Inflammatory macrophage treated with lipopolysaccharide for 1 hour (primary cell): ENCODE data around the gene ZNF503.

Source experiments
- DNase-seq, 2 donors: peaks; one replicate each; pipeline ENCODE4 v3.0.0-alpha.2; 2020 to 2022

The ZNF503 gene

DNA sequence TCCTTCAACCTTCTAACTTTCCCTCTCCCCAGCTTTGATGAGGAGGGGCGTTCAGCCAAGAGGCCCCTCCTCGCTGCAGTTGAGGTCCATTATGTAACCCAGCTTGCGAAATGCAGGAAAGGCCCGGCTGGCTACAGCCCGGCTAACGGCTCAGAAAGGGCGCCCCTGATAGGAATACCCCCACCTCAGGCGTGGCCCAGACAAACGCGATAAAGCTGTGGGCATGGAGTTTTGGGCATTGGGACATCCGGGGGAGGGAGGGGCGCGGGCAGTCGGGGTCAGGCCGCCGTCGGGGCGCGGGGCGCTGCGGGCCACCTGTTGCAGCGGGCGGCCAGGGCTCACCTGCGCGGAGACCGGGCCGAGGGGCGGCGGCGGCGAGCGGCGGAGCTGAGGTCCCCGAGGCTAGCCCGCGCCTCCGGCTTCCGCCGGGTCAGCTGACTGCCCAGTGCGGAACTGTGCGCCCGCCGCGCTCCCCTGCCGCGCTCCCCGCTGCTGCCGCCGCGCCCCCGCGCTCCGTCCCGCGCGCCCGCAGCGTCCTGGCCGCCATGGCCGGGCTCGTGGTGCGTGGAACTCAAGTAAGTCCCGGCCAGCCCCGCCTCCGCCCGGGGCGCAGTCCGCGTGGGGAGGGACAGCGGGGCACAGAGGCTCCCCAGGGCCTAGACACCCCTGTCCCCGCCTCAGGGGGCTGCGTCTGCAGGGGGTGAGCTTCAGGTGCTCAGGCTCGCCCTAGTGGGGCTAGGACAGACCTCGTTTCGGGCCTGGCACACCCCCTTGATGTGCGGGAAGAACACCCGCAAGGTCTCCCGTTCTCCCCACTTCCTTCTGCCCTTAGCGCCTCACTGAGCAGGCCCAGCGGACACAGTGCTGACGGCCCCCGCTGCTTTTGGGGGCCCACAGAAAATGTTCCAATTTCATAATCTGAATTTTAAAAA lies 29.9 kb upstream of the ZNF503 start, which contains the start of gene LRMDA:
TSS of gene LRMDA (plus strand) at position 445 of the 932 bp plus-strand sequence.
- DNase-seq = peak; percentile 64 to 80

- peak; percentile 57 to 67 for DNase-seq
Measured at GRCh38 chr10:75430000-75430763, 28.6 kb upstream of the ZNF503 start.

DNA sequence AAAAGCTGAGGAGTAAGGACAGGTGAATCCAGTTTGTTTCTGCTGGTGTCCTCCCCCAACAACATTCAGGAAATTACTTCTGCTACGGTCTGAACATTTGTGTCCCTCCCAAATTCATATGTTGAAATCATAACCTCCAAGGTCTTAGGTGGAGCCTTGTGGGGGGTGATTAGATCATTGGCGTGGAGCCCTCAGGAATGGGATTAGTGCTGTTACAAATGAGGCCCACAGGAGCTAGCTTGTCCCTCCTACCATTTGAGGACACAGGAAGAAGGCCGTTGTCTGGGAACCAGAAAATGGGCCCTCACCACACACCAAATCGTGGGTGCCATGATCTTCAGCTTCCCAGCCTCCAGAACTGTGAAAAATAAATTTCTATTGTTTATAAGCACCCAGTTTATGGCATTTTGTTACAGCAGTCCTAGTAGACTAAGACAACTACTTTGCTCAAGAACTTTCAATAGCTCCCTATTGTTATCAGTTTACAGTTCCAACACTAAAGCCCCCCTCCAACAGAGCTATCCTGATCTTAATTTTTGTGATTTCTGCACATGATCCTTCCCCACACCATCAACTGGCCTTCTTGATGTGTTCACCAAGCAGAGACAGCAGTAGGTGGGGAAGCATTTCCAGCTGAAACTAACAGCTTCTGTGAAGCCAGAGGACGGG lies 27.7 kb upstream of the ZNF503 start:
- no peak for DNase-seq

GRCh38 chr10:75428434-75429158 lies 27.0 kb upstream of the ZNF503 start:
- DNase-seq = peak; percentile 54 to 67

DNA sequence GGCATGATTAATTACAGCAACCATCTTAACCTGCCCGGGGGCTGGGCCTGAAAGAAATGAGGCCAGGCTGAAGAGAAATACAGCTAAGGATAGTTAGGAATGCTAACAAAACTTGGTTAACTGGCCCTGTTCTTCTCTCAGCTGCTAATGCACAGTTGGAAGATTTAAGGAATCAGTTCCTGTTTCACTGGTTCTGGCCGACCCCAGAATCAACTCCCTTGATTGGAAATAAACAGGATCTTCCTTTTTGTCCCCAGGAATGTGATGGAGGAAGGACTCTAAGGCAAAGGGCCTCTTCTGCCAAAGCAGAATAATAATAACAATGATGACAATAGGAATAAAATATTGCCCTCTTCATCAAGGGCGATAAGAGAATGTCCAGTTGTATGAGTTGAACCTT lies 26.4 kb upstream of the ZNF503 start:
- no peak for DNase-seq

- no peak for DNase-seq
Measured at GRCh38 chr10:75426880-75427279, 25.3 kb upstream of the ZNF503 start.

DNA sequence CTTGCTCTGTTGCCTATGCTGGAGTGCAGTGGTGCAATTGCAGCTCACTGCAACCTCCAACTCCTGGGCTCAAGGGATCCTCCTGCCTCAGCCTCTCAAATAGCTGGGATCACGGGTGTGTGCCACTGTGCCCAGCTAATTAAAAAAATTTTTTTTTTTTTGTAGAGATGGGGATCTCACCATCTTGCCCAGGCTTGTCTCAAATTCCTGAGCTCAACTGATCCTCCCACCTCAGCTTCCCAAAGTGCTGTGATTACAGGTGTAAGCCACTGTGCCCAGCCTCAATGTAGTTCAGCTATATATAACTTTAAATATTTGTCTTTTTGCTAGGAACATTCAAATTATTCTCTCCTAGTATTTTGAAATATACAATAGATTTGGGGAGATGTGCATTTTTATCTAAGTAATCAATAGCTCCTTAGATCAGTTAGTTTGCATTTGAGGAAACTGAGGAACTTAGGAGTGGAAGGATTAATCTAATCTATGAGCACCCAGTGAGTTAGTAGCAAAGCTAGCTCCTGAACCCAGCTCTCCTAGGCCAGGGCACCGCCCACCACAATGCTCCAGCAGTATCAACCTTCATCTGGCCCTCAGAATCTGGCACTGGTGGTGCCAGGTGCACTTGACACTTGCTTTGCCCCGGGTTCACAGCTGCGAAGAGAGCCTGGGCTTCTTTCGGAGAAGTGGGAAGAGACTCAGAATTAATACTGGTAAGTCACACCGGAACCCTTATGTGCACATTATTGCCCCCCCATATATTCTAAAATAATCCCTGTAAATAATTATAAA lies 23.9 kb upstream of the ZNF503 start:
- DNase-seq = no peak

- DNase-seq = no peak
Measured at GRCh38 chr10:75424571-75424970, 23.0 kb upstream of the ZNF503 start.

DNA sequence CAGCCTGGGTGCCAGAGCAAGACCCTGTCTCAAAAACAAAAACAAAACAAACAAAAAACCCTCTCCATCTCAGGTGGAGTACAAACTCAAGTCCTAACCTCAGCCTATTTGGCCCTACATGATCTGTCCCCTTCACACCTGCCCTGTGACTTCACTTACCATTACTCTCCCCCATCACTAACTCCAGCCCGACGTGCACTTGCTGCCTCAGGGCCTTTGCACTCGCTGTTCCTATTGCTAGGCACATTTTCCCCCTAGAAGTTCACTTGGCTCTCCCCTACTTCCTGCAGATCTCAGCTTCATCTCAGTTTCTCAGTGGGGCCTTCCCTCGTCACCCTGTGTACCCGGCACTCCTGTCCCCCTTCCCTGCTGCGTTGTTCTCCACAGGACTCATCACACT lies 21.3 kb upstream of the ZNF503 start:
- no peak for DNase-seq

GRCh38 chr10:75418712-75419111 lies 17.1 kb upstream of the ZNF503 start:
- no peak for DNase-seq

- no peak for DNase-seq
Measured at GRCh38 chr10:75418293-75418692, 16.7 kb upstream of the ZNF503 start.

DNA sequence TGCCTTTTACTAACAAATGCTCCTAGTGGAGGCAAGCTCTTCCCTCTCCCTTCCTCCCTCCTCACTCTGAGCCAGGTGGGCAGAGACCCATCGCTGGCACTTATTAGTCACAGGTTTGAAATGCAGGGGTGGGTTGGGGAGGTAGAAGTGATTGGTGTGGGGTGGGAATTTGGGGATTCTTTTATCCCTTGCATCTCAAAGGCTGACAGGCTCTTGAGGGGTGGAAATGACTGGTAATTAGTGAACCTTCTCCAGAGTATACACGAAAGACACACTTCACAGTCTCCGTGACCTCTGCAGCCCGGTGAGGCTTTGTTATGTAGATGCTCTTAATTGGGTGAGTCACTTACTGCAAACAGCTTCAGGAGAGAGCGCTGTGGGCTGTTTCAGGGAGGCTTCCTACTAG lies 16.0 kb upstream of the ZNF503 start:
- DNase-seq = no peak

GRCh38 chr10:75414527-75414926 lies 13.0 kb upstream of the ZNF503 start:
- no peak for DNase-seq

- DNase-seq = no peak
Measured at GRCh38 chr10:75410132-75411005, 8.8 kb upstream of the ZNF503 start.

DNA sequence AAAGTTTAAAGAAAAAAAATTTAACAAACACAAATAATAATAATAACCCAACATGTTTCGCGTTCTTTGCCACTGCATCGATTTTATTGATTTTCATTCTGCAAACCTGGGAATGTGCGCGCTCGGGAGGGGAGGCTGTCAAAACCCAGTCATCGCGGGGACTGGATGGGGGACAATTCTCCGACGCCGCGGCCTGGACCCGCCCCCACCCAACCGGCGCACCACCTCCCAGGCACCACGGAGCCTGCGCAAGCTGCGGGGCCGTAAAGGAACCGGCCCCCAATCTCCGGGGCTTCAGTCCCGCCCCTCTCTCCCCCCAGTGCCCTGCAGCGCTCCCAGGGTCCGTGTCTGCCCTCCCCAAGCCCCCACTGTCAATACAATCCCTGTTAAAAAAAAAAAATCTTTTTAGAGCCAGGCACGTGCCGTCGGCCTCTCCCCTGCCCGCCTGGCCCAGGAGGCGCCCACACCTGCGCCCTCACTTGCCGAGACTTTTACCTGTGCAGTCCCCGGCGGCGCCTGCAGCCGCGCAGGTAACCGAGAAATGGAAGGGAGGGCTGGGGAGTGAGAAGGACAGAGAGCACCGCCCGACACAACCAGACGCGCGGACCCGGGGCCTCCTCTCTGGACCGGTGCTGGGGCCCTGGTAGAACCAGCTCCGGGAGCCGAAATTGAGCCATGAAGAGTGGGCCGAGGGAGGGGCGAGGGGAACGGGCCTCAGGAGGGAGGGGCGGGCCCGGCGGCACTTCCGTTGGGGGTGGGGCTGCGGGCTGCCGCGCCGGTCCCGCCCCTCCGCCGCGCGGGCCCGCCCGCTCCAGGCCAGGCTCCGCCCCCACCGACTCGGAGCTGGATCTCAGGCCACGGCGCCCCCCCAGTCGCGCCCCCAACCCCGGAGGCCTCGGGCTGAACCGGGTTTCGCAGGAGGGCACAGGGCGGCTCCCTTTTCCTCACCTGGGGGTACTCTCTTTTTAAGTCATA lies 7.6 kb upstream of the ZNF503 start:
- peak in 1 of 2 donors; percentile 52 for DNase-seq

DNA sequence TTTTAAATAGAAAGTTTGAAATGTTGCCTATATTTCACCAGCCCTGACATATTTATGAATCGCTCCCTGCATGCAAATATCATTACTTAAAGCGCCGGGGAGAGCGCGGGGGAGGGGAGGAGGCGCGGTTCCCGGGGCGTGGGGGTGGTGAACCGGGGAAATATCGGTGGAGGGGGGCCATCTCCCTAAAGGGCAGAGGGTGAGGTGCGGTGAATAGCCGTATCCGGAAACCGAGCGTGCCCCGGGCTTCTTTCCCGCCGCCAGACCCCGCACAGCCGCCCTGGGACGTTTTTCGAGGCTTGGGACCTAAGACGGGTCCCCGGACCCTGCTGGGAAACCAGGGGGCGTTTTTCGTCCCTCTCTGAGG lies 6.9 kb upstream of the ZNF503 start:
- no peak for DNase-seq

GRCh38 chr10:75407713-75408508 lies 6.3 kb upstream of the ZNF503 start:
- peak in 1 of 2 donors; percentile 36 for DNase-seq

GRCh38 chr10:75407224-75407712 lies 5.7 kb upstream of the ZNF503 start:
- no peak for DNase-seq
